GM10248 (cell line): ENCODE measurements around the gene MYOG.

Experiments used
- CTCF ChIA-PET: fragments of 300-600 bp; sonication (Branson Sonifier 250); formaldehyde crosslinking; extraction: SDS; loops from one replicate; lab custom pipeline; 2021; ENCODE audit warnings: antibody characterized with exemption; lab: Yijun Ruan, JAX
- POLR2A ChIA-PET: fragments of 350-650 bp; sonication (Branson Sonifier 250); formaldehyde crosslinking; extraction: SDS; loops from one replicate; lab custom pipeline; 2020; ENCODE audit warnings: antibody characterized with exemption; lab: Yijun Ruan, JAX
- DNase-seq: peaks from one replicate; pipeline ENCODE4 v3.0.0; 2012; ENCODE audit errors: extremely low spot score
- TF ChIP-seq, protein P1 (sequence below): IDR thresholded peaks from 2 replicates; pipeline ENCODE4 v1.5.1; 2012; ENCODE audit warnings: mild to moderate bottlenecking, low read depth; ENCODE audit errors: extremely low read depth, missing control alignments, control extremely low read depth

MYOG gene

DNA sequence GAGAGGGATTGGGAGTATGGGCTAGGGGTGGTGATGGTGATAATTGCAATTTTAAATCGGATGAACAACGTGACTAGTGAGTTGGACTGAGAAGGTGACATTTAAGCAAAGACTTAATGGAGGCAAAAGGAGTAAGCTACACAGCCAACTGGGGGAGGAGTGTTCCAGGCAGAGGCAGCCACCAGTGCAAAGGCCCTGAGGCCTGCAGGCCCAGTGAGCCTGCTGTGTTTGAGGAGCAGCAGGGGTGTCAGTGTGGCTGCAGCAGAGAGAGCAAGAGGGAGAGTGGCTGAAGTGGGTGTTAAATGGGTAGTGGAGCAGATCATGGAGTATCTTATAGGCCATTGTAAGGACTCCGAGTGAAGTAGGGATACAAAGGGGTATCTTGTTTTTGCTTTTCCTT lies 18.8 kb downstream of the MYOG start:
- POLR2A ChIA-PET, result no interaction called here
- CTCF ChIA-PET, result interaction anchor here (2.2 to 2.5 kb wide), 4 partner anchors 10 to 149 kb away, joined by 7 to 11 read pairs (median 8); no protein-coding TSS in a partner anchor
- no peak for DNase-seq
- TF ChIP-seq, protein P1, sequence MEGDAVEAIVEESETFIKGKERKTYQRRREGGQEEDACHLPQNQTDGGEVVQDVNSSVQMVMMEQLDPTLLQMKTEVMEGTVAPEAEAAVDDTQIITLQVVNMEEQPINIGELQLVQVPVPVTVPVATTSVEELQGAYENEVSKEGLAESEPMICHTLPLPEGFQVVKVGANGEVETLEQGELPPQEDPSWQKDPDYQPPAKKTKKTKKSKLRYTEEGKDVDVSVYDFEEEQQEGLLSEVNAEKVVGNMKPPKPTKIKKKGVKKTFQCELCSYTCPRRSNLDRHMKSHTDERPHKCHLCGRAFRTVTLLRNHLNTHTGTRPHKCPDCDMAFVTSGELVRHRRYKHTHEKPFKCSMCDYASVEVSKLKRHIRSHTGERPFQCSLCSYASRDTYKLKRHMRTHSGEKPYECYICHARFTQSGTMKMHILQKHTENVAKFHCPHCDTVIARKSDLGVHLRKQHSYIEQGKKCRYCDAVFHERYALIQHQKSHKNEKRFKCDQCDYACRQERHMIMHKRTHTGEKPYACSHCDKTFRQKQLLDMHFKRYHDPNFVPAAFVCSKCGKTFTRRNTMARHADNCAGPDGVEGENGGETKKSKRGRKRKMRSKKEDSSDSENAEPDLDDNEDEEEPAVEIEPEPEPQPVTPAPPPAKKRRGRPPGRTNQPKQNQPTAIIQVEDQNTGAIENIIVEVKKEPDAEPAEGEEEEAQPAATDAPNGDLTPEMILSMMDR, result no peak

DNA sequence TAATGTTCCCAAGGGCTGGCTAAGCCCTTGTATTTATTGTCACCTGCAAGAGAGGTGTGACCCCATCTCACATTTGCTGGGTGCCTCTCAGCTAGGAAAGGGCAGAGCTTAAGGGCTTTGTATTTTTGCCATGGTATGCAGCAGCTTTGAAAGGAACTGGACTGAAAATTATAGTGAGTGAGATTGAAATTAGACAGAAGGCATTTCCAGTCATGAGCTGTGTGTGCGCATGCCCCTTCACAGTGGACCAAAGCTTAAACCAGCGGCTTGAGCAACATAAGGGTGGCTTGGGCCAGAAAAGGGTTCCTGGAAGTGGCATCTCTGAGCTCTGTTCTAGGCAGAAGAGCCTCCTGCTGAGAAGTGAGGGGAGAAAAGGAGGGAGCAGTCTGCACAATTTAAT lies 19.8 kb downstream of the MYOG start:
- TF ChIP-seq, protein P1, result no peak
- ChIA-PET POLR2A (no interaction called here), CTCF (interaction anchor here (1.0 to 2.5 kb wide), 7 partner anchors 9 to 150 kb away, joined by 3 to 11 read pairs (median 4); no protein-coding TSS in a partner anchor)
- no peak for DNase-seq

DNA sequence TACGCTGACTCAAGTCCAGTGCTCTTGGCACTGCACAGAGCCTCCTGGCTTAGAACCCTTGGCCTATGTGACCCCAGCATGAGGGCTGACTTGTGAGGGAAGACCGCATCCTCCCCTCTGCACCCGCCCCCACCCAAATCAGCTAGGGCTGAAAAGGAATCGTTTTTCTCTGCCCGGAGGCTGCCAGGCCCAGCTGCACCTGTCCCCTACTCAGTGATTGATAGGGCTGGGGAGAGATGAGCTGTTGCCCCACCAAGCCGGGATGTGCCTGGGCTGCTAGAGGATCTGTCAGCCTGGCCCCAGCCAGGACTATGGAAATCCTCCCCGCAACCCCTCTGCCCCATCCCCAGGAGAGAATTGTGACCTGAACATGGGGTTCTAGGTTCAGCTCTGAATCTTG lies 20.6 kb downstream of the MYOG start:
- TF ChIP-seq, protein P1, result no peak
- ChIA-PET CTCF (interaction anchor here (1.0 to 2.5 kb wide), 7 partner anchors 8 to 151 kb away, joined by 3 to 11 read pairs (median 4); no protein-coding TSS in a partner anchor), POLR2A (no interaction called here)
- no peak for DNase-seq

DNA sequence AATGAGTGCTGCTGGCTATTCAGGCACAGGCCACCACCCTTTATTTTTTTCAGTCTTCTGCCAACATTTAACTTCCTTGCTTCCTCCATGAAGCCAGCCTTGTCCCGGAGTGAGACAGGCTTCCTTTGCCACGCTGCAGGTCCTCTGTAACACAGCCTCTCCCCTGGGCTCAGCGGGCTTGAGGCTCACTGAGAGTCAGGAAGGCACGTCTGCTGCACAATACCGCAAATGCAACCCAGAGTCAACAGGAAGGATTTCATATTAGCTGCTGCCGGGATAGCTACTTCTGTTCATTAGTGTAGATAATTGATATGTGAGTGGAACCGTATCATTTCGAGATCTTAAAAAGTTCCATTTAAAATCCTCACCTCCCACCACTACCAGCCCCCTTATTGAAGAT lies 22.5 kb downstream of the MYOG start:
- DNase-seq, result no peak
- ChIA-PET CTCF (interaction anchor here (1.5 kb wide), 1 partner anchor 24 kb away, joined by 4 read pairs; no protein-coding TSS in a partner anchor), POLR2A (no interaction called here)
- TF ChIP-seq, protein P1, result no peak

DNA sequence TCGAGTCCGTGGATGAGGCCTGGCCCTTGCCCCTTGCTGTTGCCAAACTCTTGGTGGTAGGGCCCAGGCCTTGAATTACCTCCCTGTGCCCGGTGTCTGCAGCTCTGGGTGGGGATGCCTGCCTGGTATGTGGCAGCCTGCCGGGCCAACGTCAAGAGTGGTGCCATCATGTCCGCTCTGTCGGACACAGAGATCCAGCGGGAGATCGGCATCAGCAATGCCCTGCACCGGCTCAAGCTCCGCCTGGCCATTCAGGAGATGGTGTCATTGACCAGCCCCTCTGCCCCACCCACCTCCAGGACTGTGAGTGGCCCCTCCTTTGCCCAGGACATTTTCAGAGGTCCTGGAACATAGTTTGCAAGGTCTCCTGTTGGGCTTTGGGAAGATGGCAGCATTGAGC lies 25.7 kb downstream of the MYOG start:
- ChIA-PET CTCF (interaction anchor here (1.1 to 3.3 kb wide), 5 partner anchors 9 to 208 kb away, joined by 3 to 20 read pairs (median 3); no protein-coding TSS in a partner anchor), POLR2A (no interaction called here)
- DNase-seq, result no peak
- TF ChIP-seq, protein P1, result no peak

DNA sequence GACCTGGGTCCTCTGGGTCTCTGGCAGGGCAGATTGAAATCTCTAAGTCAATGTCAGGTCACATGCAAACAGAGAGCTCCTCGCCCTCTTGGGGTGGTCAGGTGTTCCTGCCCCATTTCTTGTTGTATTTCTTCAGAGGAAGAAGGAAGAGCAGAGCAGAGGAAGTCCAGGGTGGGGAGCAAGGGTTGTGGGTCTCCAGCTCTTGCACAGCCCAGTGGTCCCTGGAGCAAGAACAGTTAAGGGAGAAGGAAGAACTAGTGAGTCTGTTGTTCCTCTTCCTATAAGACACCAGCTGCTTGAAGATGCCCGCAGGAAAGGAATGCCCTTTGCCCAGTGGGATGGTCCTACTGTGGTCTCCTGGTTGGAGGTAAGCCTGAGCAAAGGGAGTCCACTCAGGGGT lies 26.3 kb downstream of the MYOG start:
- CTCF ChIA-PET, result interaction anchor here (1.1 to 3.3 kb wide), 4 partner anchors 8 to 208 kb away, joined by 3 to 20 read pairs (median 3); no protein-coding TSS in a partner anchor
- POLR2A ChIA-PET, result no interaction called here
- TF ChIP-seq, protein P1, result no peak
- DNase-seq, result no peak
